HFFc6 (cell line): ENCODE data around the gene PYGB. TPM values are rescaled to one million over a fixed set of nuclear protein-coding genes. Genes with fewer than 3 reads are reported as not detected.
A peak's percentile ranks its signal among the peaks of the same experiment; 100 is the strongest.

Experiments used
- DNase-seq: peaks from one replicate; pipeline ENCODE4 v3.0.0-alpha.2; 2018
- H3K27ac Mint-ChIP-seq: 2 replicates; pipeline ENCODE4 v1.8.0; 2020; ENCODE audit warnings: mild to moderate bottlenecking, mixed read lengths
- H3K27me3 Mint-ChIP-seq: 2 replicates; pipeline ENCODE4 v1.8.0; 2021; ENCODE audit warnings: mild to moderate bottlenecking, moderate library complexity, mixed read lengths; ENCODE audit not compliant: insufficient read depth
- H3K36me3 Mint-ChIP-seq: 2 replicates; pipeline ENCODE4 v1.8.0; 2021; ENCODE audit warnings: low read depth, mixed read lengths
- H3K4me1 Mint-ChIP-seq: 2 replicates; pipeline ENCODE4 v1.8.0; 2020; ENCODE audit warnings: low read depth, mixed read lengths
- H3K4me3 Mint-ChIP-seq: 2 replicates; pipeline ENCODE4 v1.8.0; 2020; ENCODE audit warnings: mild to moderate bottlenecking, moderate library complexity, mixed read lengths
- H3K9me3 Mint-ChIP-seq: 2 replicates; pipeline ENCODE4 v1.8.0; 2020; ENCODE audit warnings: mild to moderate bottlenecking, mixed read lengths
- total RNA-seq, 6 experiments: library from RNA; stranded (reverse); fragmentation: NEBNext Ultra II Directional; extraction: Animal tissue kit (Norgen Biotek cat#: 25700); gene quantifications; 2 replicates in 1 of 6; 3 replicates in 5 of 6; pipeline ENCODE4 v1.2.3, GENCODE V29; 2021
- TF ChIP-seq, protein P1 (sequence below): fragments of 200-600 bp; sonication (generic); IDR thresholded peaks from 2 replicates; pipeline ENCODE4 v1.5.0; 2021; ENCODE audit warnings: antibody characterized with exemption, mild to moderate bottlenecking

PYGB gene
- total RNA-seq, 6 experiments from 2014 or later, result 65.4 to 75.6 (median 70.2) TPM

DNA sequence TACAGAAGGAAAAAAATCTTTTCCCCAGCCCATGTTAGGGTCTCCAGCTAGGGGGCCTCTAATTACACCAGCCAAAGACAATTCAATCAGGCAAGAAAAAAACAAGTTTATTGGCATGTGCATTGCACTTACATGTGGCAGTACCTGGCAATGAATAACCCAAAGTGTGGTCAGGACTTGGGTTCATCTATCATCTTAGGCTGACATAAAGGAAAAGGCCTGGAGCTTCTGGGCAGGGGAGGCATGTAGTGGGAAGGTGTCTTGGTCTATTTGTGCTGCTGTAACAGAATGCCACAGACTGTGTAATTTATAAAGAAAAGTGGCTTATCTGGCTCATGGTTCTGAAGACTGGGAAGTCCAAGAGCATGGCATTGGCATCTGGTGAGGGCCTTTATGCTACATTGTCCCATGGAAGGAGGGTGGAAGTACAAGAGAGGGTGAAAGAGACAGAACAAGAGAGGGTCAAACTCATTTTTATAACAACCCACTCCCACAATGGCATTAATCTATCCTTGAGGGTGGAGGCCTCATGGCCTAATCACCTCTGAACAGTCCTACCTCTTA is 4.4 kb upstream of the PYGB start:
- Mint-ChIP-seq H3K4me1 (peaks cover 37% of the 10 kb centered on the region), H3K27me3 (peaks cover 3% of the 10 kb centered on the region; the same call in 1 of the 2 replicates), H3K9me3 (no peaks in the 10 kb centered on the region), H3K27ac (no peak overlapping the region), H3K4me3 (no peak overlapping the region), H3K36me3 (0 out of 2 replicates have a peak, but pooled peaks cover 4% of the 10 kb centered on the region)
- DNase-seq, result no peak
- TF ChIP-seq, protein P1, sequence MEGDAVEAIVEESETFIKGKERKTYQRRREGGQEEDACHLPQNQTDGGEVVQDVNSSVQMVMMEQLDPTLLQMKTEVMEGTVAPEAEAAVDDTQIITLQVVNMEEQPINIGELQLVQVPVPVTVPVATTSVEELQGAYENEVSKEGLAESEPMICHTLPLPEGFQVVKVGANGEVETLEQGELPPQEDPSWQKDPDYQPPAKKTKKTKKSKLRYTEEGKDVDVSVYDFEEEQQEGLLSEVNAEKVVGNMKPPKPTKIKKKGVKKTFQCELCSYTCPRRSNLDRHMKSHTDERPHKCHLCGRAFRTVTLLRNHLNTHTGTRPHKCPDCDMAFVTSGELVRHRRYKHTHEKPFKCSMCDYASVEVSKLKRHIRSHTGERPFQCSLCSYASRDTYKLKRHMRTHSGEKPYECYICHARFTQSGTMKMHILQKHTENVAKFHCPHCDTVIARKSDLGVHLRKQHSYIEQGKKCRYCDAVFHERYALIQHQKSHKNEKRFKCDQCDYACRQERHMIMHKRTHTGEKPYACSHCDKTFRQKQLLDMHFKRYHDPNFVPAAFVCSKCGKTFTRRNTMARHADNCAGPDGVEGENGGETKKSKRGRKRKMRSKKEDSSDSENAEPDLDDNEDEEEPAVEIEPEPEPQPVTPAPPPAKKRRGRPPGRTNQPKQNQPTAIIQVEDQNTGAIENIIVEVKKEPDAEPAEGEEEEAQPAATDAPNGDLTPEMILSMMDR, result no peak

DNA sequence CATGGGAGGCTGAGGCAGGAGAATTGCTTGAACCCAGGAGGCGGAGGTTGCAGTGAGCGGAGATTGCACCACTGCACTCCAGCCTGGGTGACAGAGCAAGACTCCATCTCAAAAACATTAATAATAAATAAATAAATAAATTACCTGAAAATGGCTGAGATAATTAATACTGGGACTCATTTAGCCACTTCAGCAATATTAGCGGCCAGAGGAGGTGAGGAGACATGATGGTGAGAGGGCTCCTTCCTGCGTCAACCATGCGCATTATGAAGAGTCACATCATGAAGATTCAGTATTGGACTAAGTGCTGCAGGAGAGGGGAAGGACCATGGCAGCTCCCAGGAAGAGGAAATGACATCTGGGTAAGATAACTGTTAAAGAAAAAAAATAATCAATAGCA is 2.9 kb upstream of the PYGB start:
- H3K27ac Mint-ChIP-seq, result no peak overlapping the region
- H3K4me1 Mint-ChIP-seq, result peaks cover 41% of the 10 kb centered on the region

DNA sequence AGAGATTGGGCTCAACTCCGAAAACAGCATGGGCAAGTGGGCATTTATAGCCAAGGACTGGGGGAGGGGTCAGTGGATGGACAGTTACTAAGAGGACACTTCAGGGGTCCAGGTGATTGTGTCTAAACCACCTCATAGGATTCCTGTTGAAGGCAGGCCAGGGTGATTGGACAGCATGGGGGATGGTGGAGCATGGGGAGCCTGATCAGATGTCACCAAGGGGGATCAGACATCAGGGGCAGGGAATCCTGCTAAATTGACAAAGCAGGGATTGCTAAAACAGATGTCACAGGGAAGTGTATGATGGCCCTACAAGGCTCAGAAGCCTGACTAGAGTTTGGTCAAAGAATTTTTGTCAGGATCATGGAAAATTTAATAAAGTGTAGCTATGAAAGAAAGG is 2.4 kb upstream of the PYGB start:
- H3K4me3 Mint-ChIP-seq, result no peak overlapping the region
- no peaks in the 10 kb centered on the region for H3K9me3 Mint-ChIP-seq
- H3K27me3 Mint-ChIP-seq, result peaks cover 3% of the 10 kb centered on the region; the same call in 1 of the 2 replicates
- H3K4me1 Mint-ChIP-seq, result peaks cover 46% of the 10 kb centered on the region
- no peak overlapping the region for H3K27ac Mint-ChIP-seq
- peaks cover 6% of the 10 kb centered on the region; the same call in 1 of the 2 replicates for H3K36me3 Mint-ChIP-seq
- no peak for DNase-seq
- TF ChIP-seq, protein P1, result no peak

More for the DNA sequence above, 2.9 kb upstream of the PYGB start:
- Mint-ChIP-seq H3K4me3 (no peak overlapping the region), H3K27me3 (peaks cover 3% of the 10 kb centered on the region; the same call in 1 of the 2 replicates), H3K36me3 (peaks cover 4% of the 10 kb centered on the region; the same call in 1 of the 2 replicates), H3K9me3 (no peaks in the 10 kb centered on the region)
- TF ChIP-seq, protein P1, result no peak
- DNase-seq, result no peak

DNA sequence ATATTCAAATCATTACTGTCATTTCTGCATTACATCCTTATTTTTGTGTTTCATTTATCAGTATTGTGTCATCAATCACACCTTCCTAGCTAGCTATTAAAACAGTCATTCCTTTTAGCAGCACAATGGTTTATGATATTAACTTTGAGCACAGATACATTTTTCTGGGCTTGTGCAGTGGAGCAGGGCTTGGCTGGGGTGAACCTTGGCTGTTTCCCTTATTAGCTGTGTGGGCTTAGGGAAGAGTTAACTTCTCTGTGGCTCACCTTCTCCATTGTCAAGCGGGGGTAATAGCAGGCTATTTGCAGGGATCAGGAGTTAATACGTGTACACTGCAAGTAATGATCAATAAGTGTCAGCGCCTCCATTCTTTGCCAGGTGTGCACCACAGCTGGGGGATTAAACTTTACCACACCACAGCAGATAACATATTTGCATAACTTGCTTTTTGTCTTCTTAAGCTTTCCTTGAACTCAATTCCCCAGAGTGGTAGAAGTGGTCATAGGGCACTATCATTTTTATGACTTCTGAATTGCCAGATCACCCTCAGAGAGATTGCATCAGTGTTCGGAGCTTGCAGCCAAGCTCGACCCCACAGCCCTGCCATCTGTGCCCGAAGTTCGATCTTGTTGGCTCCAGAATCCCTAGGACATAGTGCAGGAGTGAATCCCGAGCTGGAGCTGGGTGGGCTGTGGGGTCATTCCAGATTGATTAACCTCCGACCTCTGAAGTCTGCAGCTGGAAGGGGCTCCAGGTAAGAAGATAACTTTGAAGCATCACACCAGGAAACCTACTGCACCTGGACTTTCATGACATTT is 1.5 kb upstream of the PYGB start:
- H3K4me3 Mint-ChIP-seq, result peak overlapping the region; percentile 93; the same call in 1 of the 2 replicates
- no peak for DNase-seq
- peaks cover 48% of the 10 kb centered on the region for H3K4me1 Mint-ChIP-seq
- no peaks in the 10 kb centered on the region for H3K9me3 Mint-ChIP-seq
- H3K27me3 Mint-ChIP-seq, result peaks cover 3% of the 10 kb centered on the region; the same call in 1 of the 2 replicates
- TF ChIP-seq, protein P1, result no peak
- H3K36me3 Mint-ChIP-seq, result peaks cover 15% of the 10 kb centered on the region; the same call in 1 of the 2 replicates
- H3K27ac Mint-ChIP-seq, result no peak overlapping the region

DNA sequence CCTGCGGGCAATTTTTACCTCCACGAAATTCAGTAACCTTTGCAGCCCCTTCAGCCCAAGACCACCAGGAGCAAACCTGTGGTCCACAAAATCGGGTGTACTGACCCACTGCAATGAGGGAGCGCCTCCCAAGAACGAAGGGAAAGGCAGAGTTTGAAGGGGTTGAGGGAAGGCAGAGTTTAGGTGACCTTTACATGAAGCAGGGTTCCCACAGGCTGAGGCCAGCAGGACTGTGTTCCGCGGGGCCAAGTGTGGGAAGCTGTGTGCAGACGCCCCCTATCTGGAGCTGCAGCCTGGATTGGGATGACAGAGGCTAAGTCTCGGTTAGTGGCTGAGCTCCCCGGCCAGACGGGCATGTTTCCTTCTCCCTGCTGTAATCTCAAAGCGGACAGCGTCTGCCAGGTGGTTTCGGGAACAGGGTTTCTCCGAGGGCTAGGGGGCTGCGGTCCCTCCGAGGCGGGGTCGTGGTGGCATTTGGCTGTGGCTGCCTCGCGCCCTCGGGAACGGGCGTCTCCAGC is 826 bp upstream of the PYGB start:
- Mint-ChIP-seq H3K36me3 (peaks cover 17% of the 10 kb centered on the region; the same call in 1 of the 2 replicates), H3K4me1 (peaks cover 47% of the 10 kb centered on the region), H3K4me3 (peak overlapping the region; percentile 93), H3K9me3 (no peaks in the 10 kb centered on the region), H3K27ac (peak overlapping the region; percentile 76), H3K27me3 (peaks cover 3% of the 10 kb centered on the region; the same call in 1 of the 2 replicates)
- TF ChIP-seq, protein P1, result peak; percentile 72
- peak; percentile 50 for DNase-seq
